ENCODE data around the gene CNTN4. TPM values are rescaled to one million over a fixed set of nuclear protein-coding genes. Genes with fewer than 3 reads are reported as not detected.

CNTN4 gene
- polyA plus RNA-seq, 1 donor (not counting 4 experiments of a cell fraction or from before 2014, with no cell fraction given), result not detected

GRCh38 chr3:2826453-2826852 is 727.8 kb downstream of the CNTN4 start:
- TF ChIP-seq EZH2 (IDR thresholded peaks at IDR 0.05; ENCODE audit: low read length), result no peak
- TF ChIP-seq, protein P1, sequence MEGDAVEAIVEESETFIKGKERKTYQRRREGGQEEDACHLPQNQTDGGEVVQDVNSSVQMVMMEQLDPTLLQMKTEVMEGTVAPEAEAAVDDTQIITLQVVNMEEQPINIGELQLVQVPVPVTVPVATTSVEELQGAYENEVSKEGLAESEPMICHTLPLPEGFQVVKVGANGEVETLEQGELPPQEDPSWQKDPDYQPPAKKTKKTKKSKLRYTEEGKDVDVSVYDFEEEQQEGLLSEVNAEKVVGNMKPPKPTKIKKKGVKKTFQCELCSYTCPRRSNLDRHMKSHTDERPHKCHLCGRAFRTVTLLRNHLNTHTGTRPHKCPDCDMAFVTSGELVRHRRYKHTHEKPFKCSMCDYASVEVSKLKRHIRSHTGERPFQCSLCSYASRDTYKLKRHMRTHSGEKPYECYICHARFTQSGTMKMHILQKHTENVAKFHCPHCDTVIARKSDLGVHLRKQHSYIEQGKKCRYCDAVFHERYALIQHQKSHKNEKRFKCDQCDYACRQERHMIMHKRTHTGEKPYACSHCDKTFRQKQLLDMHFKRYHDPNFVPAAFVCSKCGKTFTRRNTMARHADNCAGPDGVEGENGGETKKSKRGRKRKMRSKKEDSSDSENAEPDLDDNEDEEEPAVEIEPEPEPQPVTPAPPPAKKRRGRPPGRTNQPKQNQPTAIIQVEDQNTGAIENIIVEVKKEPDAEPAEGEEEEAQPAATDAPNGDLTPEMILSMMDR (optimal IDR thresholded peaks at IDR 0.05 in 1 of 3, IDR thresholded peaks at IDR 0.05 in 1 of 3, conservative IDR thresholded peaks at IDR 0.05 in 1 of 3; ENCODE audit: extremely low read depth in 1 of 3, insufficient read depth in 2 of 3, low read length in 3 of 3), result no peak
- Histone ChIP-seq H4K20me1 (ENCODE audit: control insufficient read depth, extremely low read depth, insufficient read depth, low read length) (no peaks in the 10 kb centered on the region), H3K4me3 (ENCODE audit: control insufficient read depth in 2 of 3, extremely low read depth in 1 of 3, insufficient read depth in 2 of 3, low read depth in 1 of 3, low read length in 3 of 3) (no peak overlapping the region), H3K27ac (ENCODE audit: control insufficient read depth, insufficient read depth, low read length) (no peak overlapping the region), H3K4me2 (ENCODE audit: control insufficient read depth, extremely low read depth, insufficient read depth, low read depth, low read length) (no peak overlapping the region), H3K4me1 (ENCODE audit: control insufficient read depth, extremely low read depth, insufficient read depth, low read length) (no peaks in the 10 kb centered on the region), H3K9me3 (ENCODE audit: control insufficient read depth, low read depth, low read length) (no peaks in the 10 kb centered on the region), H3K36me3 (ENCODE audit: control insufficient read depth in 2 of 2, extremely low read depth in 1 of 2, insufficient read depth in 2 of 2, low read length in 2 of 2) (no peaks in the 10 kb centered on the region), H3K9me1 (ENCODE audit: control insufficient read depth, extremely low read depth, insufficient read depth, low read length) (no peaks in the 10 kb centered on the region), H2AFZ (ENCODE audit: control insufficient read depth, low read length) (no peak overlapping the region), H3K79me2 (ENCODE audit: control insufficient read depth, insufficient read depth, low read length) (no peaks in the 10 kb centered on the region), H3K27me3 (ENCODE audit: control insufficient read depth, extremely low read depth, insufficient read depth, low read length) (no peaks in the 10 kb centered on the region), H3K9ac (ENCODE audit: control insufficient read depth, extremely low read depth, insufficient read depth, low read length) (no peak overlapping the region)
- no peak for DNase-seq (ENCODE audit: low read depth, low spot score)
- dilution Hi-C loops (cut with MboI; ENCODE audit: extremely low pct_ligation_motif_present, low sequenced_read_pairs), result no loop called here
- no peak for FAIRE-seq

- Histone ChIP-seq H3K79me2 (ENCODE audit: control insufficient read depth, insufficient read depth, low read length) (no peaks in the 10 kb centered on the region), H3K4me3 (ENCODE audit: control insufficient read depth in 2 of 3, extremely low read depth in 1 of 3, insufficient read depth in 2 of 3, low read depth in 1 of 3, low read length in 3 of 3) (no peak overlapping the region), H3K9ac (ENCODE audit: control insufficient read depth, extremely low read depth, insufficient read depth, low read length) (no peak overlapping the region), H4K20me1 (ENCODE audit: control insufficient read depth, extremely low read depth, insufficient read depth, low read length) (no peaks in the 10 kb centered on the region), H3K27me3 (ENCODE audit: control insufficient read depth, extremely low read depth, insufficient read depth, low read length) (no peaks in the 10 kb centered on the region), H3K4me2 (ENCODE audit: control insufficient read depth, extremely low read depth, insufficient read depth, low read depth, low read length) (no peak overlapping the region), H3K36me3 (ENCODE audit: control insufficient read depth in 2 of 2, extremely low read depth in 1 of 2, insufficient read depth in 2 of 2, low read length in 2 of 2) (no peaks in the 10 kb centered on the region), H3K9me1 (ENCODE audit: control insufficient read depth, extremely low read depth, insufficient read depth, low read length) (no peaks in the 10 kb centered on the region), H3K4me1 (ENCODE audit: control insufficient read depth, extremely low read depth, insufficient read depth, low read length) (no peaks in the 10 kb centered on the region), H3K27ac (ENCODE audit: control insufficient read depth, insufficient read depth, low read length) (no peak overlapping the region), H3K9me3 (ENCODE audit: control insufficient read depth, low read depth, low read length) (no peaks in the 10 kb centered on the region), H2AFZ (ENCODE audit: control insufficient read depth, low read length) (no peak overlapping the region)
- FAIRE-seq (no peak), DNase-seq (ENCODE audit: low read depth, low spot score) (no peak)
- TF ChIP-seq, protein P1 (optimal IDR thresholded peaks at IDR 0.05 in 1 of 3, IDR thresholded peaks at IDR 0.05 in 1 of 3, conservative IDR thresholded peaks at IDR 0.05 in 1 of 3; ENCODE audit: extremely low read depth in 1 of 3, insufficient read depth in 2 of 3, low read length in 3 of 3), result no peak
- no peak for TF ChIP-seq EZH2 (IDR thresholded peaks at IDR 0.05; ENCODE audit: low read length)
- dilution Hi-C loops (cut with MboI; ENCODE audit: extremely low pct_ligation_motif_present, low sequenced_read_pairs), result no loop called here
These were observed 738.6 kb downstream of the CNTN4 start for GRCh38 chr3:2837239-2837638.

Data from keratinocyte (primary cell).